Adrenal gland (tissue), 5 donors: ENCODE measurements around the gene ADORA2A.

Experiments
- POLR2A ChIP-seq, 2 donors: fragments of 450-650 bp; IDR thresholded peaks; one replicate each; pipeline ENCODE4 v1.6.1; 2017; ENCODE audit warnings: antibody characterized with exemption in 2 of 2, mild to moderate bottlenecking in 2 of 2, moderate library complexity in 1 of 2
- TF ChIP-seq, protein P1 (sequence below), 6 experiments: fragments of 450-650 bp in 4 of 6; fragments of 200-600 bp in 2 of 6; sonication (generic) in 1 of 6; IDR thresholded peaks; 1 replicate in 5 of 6; 2 replicates in 1 of 6; pipeline versions ENCODE4 v1.5.1 to v1.8.0; 2016 to 2021; ENCODE audit warnings: antibody characterized with exemption in 6 of 6, mild to moderate bottlenecking in 2 of 6, moderate library complexity in 1 of 6
- donor health status: DM: no; HTN: no; CAD: no.

DNA sequence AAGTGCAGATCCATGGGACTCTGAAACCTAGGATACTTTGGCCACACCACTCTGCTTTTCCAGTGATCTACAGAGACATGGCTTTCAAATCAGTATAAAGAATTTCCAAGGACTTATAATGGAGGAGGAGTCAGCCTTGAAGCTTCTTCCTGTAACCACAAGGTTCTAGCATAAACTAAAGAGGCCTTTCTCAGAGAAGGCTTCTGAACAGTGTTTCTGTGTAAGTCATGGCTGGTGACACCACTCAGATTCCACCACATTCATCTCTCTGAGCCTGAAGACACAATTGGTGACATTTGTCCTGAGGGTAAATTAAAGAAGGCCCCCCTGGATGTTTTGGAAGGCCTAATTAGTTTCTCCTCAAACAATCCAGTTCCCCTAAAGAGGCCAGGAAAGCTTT, 29.0 kb upstream of the ADORA2A start:
- TF ChIP-seq, protein P1, sequence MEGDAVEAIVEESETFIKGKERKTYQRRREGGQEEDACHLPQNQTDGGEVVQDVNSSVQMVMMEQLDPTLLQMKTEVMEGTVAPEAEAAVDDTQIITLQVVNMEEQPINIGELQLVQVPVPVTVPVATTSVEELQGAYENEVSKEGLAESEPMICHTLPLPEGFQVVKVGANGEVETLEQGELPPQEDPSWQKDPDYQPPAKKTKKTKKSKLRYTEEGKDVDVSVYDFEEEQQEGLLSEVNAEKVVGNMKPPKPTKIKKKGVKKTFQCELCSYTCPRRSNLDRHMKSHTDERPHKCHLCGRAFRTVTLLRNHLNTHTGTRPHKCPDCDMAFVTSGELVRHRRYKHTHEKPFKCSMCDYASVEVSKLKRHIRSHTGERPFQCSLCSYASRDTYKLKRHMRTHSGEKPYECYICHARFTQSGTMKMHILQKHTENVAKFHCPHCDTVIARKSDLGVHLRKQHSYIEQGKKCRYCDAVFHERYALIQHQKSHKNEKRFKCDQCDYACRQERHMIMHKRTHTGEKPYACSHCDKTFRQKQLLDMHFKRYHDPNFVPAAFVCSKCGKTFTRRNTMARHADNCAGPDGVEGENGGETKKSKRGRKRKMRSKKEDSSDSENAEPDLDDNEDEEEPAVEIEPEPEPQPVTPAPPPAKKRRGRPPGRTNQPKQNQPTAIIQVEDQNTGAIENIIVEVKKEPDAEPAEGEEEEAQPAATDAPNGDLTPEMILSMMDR (IDR thresholded peaks at IDR 0.05), result no peak
- no peak for TF ChIP-seq POLR2A (IDR thresholded peaks at IDR 0.05)
